GM12874 (cell line): ENCODE measurements around the gene MRC1.

Source experiments
- CTCF ChIP-seq: IDR thresholded peaks from 2 replicates; pipeline ENCODE4 v1.5.1; 2011; ENCODE audit warnings: low read depth, mild to moderate bottlenecking, control low read depth, low read length, moderate library complexity; ENCODE audit not compliant: insufficient read depth

The MRC1 gene

GRCh38 chr10:17779784-17780183 lies 29.4 kb upstream of the MRC1 start:
- no peak for TF ChIP-seq CTCF

- no peak for TF ChIP-seq CTCF
These were observed 28.4 kb upstream of the MRC1 start for GRCh38 chr10:17780727-17781126.

GRCh38 chr10:17781856-17782255 lies 27.3 kb upstream of the MRC1 start:
- no peak for TF ChIP-seq CTCF

- no peak for TF ChIP-seq CTCF
These were observed 26.1 kb upstream of the MRC1 start for GRCh38 chr10:17782921-17783665.

- no peak for TF ChIP-seq CTCF
These were observed 25.4 kb upstream of the MRC1 start for GRCh38 chr10:17783751-17784150.

GRCh38 chr10:17784688-17785087 lies 24.5 kb upstream of the MRC1 start:
- TF ChIP-seq CTCF: no peak

GRCh38 chr10:17785276-17785930 lies 23.7 kb upstream of the MRC1 start:
- TF ChIP-seq CTCF: no peak
